Measurements from ENCODE around the gene SLC38A11.

DNA sequence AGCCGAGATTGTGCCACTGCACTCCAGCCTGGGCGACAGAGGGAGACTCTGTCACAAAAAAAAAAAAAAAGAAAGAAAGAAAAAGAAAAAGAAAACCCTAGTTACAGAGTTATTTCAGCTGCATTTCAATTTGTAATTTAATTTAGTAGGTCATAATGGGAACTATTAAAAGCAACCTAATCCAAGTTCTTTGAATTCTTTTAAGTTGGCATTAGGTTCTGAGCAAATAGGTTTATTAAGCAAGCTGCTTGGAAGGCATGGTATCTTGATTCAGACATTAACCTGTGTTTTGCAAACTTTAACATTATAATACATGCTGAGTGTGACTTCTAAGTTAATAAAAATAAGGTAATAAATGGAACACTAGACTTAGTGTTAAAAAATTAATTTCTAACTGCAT lies 83.9 kb downstream of the SLC38A11 start:
- TF ChIP-seq, protein P1, sequence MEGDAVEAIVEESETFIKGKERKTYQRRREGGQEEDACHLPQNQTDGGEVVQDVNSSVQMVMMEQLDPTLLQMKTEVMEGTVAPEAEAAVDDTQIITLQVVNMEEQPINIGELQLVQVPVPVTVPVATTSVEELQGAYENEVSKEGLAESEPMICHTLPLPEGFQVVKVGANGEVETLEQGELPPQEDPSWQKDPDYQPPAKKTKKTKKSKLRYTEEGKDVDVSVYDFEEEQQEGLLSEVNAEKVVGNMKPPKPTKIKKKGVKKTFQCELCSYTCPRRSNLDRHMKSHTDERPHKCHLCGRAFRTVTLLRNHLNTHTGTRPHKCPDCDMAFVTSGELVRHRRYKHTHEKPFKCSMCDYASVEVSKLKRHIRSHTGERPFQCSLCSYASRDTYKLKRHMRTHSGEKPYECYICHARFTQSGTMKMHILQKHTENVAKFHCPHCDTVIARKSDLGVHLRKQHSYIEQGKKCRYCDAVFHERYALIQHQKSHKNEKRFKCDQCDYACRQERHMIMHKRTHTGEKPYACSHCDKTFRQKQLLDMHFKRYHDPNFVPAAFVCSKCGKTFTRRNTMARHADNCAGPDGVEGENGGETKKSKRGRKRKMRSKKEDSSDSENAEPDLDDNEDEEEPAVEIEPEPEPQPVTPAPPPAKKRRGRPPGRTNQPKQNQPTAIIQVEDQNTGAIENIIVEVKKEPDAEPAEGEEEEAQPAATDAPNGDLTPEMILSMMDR (IDR thresholded peaks at IDR 0.05), result no peak
- no peak for TF ChIP-seq POLR2A (IDR thresholded peaks at IDR 0.05)
- no peak for TF ChIP-seq POLR2AphosphoS5 (IDR thresholded peaks at IDR 0.05)
- TF ChIP-seq EP300 (IDR thresholded peaks at IDR 0.05; ENCODE audit: low read depth), result no peak
